Measurements from ENCODE around the gene ANKRD40CL.
A peak's percentile ranks its signal among the peaks of the same experiment; 100 is the strongest.

Gene ANKRD40CL

DNA sequence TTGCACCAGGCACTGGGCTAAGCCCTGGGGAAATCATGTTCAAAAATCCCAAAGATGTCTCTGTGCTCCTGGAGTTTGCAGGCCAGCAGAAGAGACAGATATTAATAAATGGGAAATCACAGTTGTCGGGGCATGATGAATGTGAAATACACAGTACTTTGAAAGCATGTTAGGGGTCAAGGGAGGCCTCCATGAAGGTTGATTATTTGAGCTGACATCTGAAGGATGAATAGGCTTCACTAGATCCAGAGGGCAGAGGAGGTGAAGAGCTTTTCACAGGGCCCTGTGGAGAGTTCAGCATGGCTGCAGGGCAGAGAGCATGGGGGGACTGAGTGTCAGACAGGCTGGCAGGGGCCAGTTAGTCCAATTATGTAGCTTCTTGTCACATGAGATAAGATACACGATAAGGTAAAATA is 2.6 kb downstream of the ANKRD40CL start:
- no peak overlapping the region for H3K4me3 ChIP-seq (ENCODE audit: low read depth, low read length)
- DNase-seq (ENCODE audit: low read depth) = no peak
- TF ChIP-seq, protein P1, sequence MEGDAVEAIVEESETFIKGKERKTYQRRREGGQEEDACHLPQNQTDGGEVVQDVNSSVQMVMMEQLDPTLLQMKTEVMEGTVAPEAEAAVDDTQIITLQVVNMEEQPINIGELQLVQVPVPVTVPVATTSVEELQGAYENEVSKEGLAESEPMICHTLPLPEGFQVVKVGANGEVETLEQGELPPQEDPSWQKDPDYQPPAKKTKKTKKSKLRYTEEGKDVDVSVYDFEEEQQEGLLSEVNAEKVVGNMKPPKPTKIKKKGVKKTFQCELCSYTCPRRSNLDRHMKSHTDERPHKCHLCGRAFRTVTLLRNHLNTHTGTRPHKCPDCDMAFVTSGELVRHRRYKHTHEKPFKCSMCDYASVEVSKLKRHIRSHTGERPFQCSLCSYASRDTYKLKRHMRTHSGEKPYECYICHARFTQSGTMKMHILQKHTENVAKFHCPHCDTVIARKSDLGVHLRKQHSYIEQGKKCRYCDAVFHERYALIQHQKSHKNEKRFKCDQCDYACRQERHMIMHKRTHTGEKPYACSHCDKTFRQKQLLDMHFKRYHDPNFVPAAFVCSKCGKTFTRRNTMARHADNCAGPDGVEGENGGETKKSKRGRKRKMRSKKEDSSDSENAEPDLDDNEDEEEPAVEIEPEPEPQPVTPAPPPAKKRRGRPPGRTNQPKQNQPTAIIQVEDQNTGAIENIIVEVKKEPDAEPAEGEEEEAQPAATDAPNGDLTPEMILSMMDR (IDR thresholded peaks at IDR 0.05; ENCODE audit: control insufficient read depth, extremely low read depth, insufficient read depth) = no peak

DNA sequence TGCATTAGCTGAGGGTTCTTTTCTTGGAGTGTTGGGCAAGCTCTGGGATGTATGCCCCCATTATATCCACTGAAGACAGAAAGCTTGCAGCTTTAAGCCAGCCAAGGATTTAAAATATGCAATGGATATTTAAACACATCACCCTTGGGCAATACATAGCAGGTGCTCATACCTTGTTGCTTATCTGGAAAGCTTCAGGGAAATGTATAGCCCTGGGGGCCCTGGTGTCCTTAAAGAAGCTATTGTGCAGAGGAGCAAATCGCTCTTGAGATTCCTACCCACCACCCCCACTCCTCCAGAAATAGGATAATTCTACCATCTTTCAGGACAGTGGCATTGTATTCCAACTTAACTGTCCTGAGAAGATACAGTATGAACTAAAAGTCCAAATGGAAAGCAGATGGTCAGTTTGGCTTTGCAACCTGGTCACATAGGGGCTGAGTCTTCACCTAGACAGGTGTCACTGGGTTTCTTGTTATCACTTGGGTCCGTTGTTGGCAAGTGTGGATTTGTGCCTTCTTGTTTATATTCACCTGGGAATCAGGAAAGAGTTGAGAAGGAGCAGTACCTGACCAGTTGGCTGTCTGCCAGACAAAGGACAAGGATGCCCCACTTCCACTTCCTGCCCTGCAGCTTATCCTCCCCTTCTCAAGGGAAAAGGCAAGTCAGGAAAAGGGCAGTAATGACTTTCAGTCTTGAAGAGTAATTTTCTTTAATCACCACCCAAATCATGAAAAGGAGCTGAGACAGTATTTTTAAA is 3.4 kb downstream of the ANKRD40CL start:
- TF ChIP-seq, protein P1 (IDR thresholded peaks at IDR 0.05; ENCODE audit: control insufficient read depth, extremely low read depth, insufficient read depth) = no peak
- no peak overlapping the region for H3K4me3 ChIP-seq (ENCODE audit: low read depth, low read length)
- peak; percentile 96 for DNase-seq (ENCODE audit: low read depth)

DNA sequence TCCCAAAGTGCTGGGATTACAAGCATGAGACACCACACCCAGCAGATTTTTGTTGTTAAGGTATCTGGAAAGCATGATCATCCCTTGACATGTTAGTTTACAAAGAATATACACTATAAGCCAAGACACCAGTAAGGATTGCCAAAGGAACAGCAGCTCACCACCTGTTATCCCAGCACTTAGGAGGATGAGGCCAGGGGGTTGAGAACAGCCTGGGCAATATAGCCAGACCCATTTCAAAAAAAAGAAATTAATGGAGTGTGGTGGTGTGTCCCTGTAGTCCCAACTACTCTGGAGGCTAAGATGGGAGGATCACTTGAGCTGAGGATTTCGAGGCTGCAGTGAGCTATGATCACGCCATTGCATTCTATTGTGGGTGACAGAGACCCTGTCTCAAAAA is 5.1 kb downstream of the ANKRD40CL start:
- TF ChIP-seq, protein P1 (IDR thresholded peaks at IDR 0.05; ENCODE audit: control insufficient read depth, extremely low read depth, insufficient read depth) = no peak
- no peak for DNase-seq (ENCODE audit: low read depth)
- no peak overlapping the region for H3K4me3 ChIP-seq (ENCODE audit: low read depth, low read length)

DNA sequence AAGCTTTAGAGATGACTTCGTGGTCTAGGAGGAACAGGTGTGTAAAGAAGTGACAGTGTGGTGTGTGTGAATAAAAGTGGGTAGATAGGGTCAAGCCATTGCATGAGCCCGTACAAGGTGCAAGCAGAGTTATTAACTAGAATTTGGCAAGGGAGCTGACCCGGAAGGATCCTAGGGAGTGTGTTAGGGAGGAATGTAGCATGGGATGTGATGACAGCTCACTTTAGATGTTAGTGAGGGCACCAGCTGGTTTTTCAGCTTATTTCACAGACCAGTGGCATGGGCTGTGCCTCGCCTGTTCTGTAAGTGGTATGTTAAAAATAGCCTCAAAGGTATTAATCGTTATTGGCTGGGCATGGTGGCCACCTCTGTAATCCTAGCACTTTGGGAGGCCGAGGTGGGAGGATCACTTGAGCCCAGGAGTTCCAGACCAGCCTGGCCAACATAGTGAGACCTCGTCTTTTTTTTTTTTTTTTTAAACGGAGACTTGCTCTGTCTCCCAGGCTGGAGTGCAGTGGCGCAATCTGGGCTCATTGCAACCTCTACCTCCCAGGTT is 8.3 kb downstream of the ANKRD40CL start:
- TF ChIP-seq, protein P1 (IDR thresholded peaks at IDR 0.05; ENCODE audit: control insufficient read depth, extremely low read depth, insufficient read depth) = no peak
- no peak overlapping the region for H3K4me3 ChIP-seq (ENCODE audit: low read depth, low read length)
- DNase-seq (ENCODE audit: low read depth) = no peak

DNA sequence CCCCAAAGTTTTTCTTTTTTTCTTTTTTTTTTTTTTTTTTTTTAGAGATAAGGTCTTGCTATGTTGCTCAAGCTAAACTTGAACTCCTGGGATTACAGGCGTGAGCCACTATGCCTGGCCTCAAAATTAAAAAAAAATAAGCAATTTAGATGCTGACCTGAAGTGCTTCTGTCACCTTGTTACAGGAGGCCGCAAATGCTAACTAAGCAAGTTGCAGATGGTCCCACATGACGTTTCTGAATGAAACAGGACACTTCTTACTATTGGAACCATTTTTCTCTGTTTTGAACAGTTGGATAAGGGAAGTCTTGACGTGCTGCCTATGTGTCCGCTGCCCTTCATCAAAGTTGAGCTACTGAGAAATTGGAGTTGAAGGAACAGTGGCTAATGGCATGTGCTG is 8.8 kb downstream of the ANKRD40CL start:
- TF ChIP-seq, protein P1 (IDR thresholded peaks at IDR 0.05; ENCODE audit: control insufficient read depth, extremely low read depth, insufficient read depth) = no peak
- H3K4me3 ChIP-seq (ENCODE audit: low read depth, low read length) = no peak overlapping the region
- no peak for DNase-seq (ENCODE audit: low read depth)

DNA sequence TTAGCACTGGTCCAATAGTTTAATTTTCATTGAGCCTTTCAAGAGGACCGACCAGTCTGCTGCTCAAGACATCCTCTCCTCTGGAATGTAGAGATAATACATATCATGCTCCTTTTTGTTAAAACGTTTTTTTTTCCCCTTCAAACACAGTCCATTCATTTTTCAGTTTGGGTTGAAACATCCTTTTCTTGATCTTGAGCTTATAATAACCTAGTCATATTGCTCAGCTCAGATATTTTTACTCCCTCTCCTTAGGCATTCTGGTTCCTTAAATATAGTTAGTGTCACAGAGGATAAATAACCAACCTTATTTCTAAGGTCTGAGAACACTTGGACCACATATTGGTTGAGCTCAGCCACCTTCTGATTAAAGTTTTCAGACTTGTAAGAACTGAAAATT is 12.8 kb downstream of the ANKRD40CL start:
- H3K4me3 ChIP-seq (ENCODE audit: low read depth, low read length) = no peak overlapping the region
- no peak for DNase-seq (ENCODE audit: low read depth)
- TF ChIP-seq, protein P1 (IDR thresholded peaks at IDR 0.05; ENCODE audit: control insufficient read depth, extremely low read depth, insufficient read depth) = no peak
